ENCODE data around the gene PDXDC1. TPM values are rescaled to one million over a fixed set of nuclear protein-coding genes. Genes with fewer than 3 reads are reported as not detected.

PDXDC1 gene
- total and polyA plus RNA-seq, 11 donors, result 19.9 to 80.0 (median 68.9) TPM

DNA sequence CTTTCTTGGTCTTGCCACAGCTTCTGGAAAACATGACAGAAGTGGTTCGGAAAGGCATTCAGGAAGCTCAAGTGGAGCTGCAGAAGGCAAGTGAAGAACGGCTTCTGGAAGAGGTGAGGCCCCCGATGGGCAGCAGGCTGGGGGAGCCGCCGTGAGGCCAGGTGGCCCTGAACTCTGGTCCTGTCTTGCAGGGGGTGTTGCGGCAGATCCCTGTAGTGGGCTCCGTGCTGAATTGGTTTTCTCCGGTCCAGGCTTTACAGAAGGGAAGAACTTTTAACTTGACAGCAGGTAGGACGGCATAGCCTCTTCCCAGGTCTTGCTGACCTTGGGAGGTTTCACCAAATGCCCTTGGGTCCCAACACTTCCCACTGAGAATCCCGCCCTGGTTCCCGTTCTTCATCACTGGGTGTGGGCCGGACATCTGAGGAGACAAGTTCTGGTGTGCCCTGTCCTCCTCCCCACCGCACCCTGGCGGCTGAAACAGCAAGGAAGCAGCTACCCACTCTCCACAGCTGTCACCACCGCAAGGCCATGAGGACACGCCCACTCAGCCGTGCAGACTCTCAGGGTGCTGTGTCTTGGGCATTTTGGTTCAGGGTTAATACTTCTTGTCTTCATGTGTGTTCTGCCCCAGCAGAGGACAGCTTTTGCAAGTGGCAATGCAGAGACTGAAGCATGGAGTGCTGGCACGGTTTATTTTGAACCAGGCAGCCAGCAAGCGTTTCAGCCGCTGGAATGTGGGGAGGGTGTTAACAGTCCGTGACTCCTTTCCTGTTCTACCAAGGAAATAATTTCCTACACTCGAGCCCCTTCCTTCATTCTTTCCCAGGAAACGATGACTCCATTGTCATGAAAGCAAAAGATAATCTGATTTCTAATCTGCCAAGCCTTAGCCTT, 59.7 kb downstream of the PDXDC1 start:
- H3K36me3 ChIP-seq, result peaks cover 1 to 98% (median 93%) of the 10 kb centered on the region in 9 donors
- WGBS, 4 donors, result 46 to 57% (median 50%) methylated on average over 20 to 23 of the region's 23 CpGs

DNA sequence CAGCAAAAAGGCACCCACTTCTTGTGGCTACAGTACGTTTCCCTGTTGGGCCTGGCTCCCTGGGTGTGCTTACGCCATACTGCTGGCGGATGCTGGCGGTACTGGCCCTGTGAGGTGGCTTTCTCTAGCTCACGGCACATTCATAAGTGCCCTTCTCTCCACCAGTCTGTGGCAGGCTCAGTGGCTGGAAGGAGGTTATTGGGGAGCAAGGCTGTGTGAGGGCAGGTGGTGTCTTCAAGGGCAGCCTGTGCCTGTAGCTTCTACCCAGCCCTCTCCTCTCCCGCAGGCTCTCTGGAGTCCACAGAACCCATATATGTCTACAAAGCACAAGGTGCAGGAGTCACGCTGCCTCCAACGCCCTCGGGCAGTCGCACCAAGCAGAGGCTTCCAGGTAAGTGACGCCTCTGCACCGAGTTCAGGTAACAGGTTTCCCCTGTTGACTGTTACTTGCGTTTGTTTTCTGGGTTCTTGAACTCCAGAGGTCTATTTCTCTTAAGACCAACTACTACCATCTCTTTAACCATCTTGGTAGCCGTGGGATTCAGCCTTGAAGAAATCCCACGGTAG, 60.4 kb downstream of the PDXDC1 start:
- ATAC-seq, result peak in 2 of 4 donors; percentile 13 to 33

More for the DNA sequence above, 59.7 kb downstream of the PDXDC1 start:
- Histone ChIP-seq H3K4me3 (no peak overlapping the region), H3K4me1 (peaks cover 0 to 30% (median 21%) of the 10 kb centered on the region in 12 donors), H3K9me3 (no peaks in the 10 kb centered on the region), H3K27me3 (no peaks in the 10 kb centered on the region), H3K27ac (peak overlapping the region in 10 of 12 donors; percentile 24 to 81 (median 60))
- intact Hi-C loops (cut with DNase I), result loop anchor here in 1 of 10 donors (10.0 kb wide), 1 partner anchor 80 kb away; no protein-coding TSS in a partner anchor
- DNase-seq, result peak in 2 of 5 donors; percentile 47 to 50
- TF ChIP-seq, protein P1, sequence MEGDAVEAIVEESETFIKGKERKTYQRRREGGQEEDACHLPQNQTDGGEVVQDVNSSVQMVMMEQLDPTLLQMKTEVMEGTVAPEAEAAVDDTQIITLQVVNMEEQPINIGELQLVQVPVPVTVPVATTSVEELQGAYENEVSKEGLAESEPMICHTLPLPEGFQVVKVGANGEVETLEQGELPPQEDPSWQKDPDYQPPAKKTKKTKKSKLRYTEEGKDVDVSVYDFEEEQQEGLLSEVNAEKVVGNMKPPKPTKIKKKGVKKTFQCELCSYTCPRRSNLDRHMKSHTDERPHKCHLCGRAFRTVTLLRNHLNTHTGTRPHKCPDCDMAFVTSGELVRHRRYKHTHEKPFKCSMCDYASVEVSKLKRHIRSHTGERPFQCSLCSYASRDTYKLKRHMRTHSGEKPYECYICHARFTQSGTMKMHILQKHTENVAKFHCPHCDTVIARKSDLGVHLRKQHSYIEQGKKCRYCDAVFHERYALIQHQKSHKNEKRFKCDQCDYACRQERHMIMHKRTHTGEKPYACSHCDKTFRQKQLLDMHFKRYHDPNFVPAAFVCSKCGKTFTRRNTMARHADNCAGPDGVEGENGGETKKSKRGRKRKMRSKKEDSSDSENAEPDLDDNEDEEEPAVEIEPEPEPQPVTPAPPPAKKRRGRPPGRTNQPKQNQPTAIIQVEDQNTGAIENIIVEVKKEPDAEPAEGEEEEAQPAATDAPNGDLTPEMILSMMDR (IDR thresholded peaks at IDR 0.05), result peak in 4 of 12 donors; percentile 30 to 45 (median 41)
- TF ChIP-seq POLR2A (IDR thresholded peaks at IDR 0.05), result no peak
- ATAC-seq, result peak in 3 of 4 donors; percentile 49 to 67 (median 62)

GRCh38 chr16:15037003-15037402, 62.2 kb downstream of the PDXDC1 start:
- 63 to 87% (median 83%) methylated on average over 10 of the region's 10 CpGs for WGBS, 4 donors
- Histone ChIP-seq H3K36me3 (peaks cover 2 to 96% (median 93%) of the 10 kb centered on the region in 9 donors), H3K27me3 (no peaks in the 10 kb centered on the region)

More for the DNA sequence above, 60.4 kb downstream of the PDXDC1 start:
- Histone ChIP-seq H3K27ac (peak overlapping the region in 10 of 12 donors; percentile 24 to 81 (median 60)), H3K36me3 (peaks cover 2 to 98% (median 96%) of the 10 kb centered on the region in 9 donors), H3K27me3 (no peaks in the 10 kb centered on the region), H3K4me3 (no peak overlapping the region), H3K4me1 (peaks cover 0 to 30% (median 21%) of the 10 kb centered on the region in 12 donors), H3K9me3 (no peaks in the 10 kb centered on the region)
- intact Hi-C loops (cut with DNase I), result loop anchor here in 1 of 10 donors (10.0 kb wide), 1 partner anchor 80 kb away; no protein-coding TSS in a partner anchor
- TF ChIP-seq POLR2A (IDR thresholded peaks at IDR 0.05), result no peak
- TF ChIP-seq, protein P1 (IDR thresholded peaks at IDR 0.05), result no peak
- 72 to 78% (median 76%) methylated on average over 15 of the region's 15 CpGs for whole genome bisulfite sequencing, 4 donors
- no peak for DNase-seq

More at GRCh38 chr16:15037003-15037402, 62.2 kb downstream of the PDXDC1 start:
- Histone ChIP-seq H3K4me3 (no peak overlapping the region), H3K27ac (no peak overlapping the region), H3K4me1 (peaks cover 0 to 40% (median 29%) of the 10 kb centered on the region in 12 donors), H3K9me3 (no peaks in the 10 kb centered on the region)
- TF ChIP-seq POLR2A (IDR thresholded peaks at IDR 0.05), result no peak
- TF ChIP-seq, protein P1 (IDR thresholded peaks at IDR 0.05), result no peak
- intact Hi-C loops (cut with DNase I), result loop anchor here in 1 of 10 donors (10.0 kb wide), 1 partner anchor 82 kb away; no protein-coding TSS in a partner anchor
- no peak for ATAC-seq
- no peak for DNase-seq

Data from heart left ventricle (tissue), 16 donors.